ENCODE measurements around the gene AKIRIN1.
"Not testable (repeated sequence)": the region's sequence is repeated elsewhere in the genome, so short reads cannot be mapped to it uniquely, and the experiment has no call there.

AKIRIN1 gene

GRCh38 chr1:39016604-39017171 lies 25.6 kb downstream of the AKIRIN1 start:
- H3K4me3 ChIP-seq (replicated peaks in 1 of 2; ENCODE audit: low read depth in 2 of 2, low read length in 2 of 2): no peak overlapping the region
- DNase-seq (ENCODE audit: low read depth in 2 of 2): no peak
- TF ChIP-seq, protein P1, sequence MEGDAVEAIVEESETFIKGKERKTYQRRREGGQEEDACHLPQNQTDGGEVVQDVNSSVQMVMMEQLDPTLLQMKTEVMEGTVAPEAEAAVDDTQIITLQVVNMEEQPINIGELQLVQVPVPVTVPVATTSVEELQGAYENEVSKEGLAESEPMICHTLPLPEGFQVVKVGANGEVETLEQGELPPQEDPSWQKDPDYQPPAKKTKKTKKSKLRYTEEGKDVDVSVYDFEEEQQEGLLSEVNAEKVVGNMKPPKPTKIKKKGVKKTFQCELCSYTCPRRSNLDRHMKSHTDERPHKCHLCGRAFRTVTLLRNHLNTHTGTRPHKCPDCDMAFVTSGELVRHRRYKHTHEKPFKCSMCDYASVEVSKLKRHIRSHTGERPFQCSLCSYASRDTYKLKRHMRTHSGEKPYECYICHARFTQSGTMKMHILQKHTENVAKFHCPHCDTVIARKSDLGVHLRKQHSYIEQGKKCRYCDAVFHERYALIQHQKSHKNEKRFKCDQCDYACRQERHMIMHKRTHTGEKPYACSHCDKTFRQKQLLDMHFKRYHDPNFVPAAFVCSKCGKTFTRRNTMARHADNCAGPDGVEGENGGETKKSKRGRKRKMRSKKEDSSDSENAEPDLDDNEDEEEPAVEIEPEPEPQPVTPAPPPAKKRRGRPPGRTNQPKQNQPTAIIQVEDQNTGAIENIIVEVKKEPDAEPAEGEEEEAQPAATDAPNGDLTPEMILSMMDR (IDR thresholded peaks at IDR 0.05; ENCODE audit: low read depth, low read length): no peak

DNA sequence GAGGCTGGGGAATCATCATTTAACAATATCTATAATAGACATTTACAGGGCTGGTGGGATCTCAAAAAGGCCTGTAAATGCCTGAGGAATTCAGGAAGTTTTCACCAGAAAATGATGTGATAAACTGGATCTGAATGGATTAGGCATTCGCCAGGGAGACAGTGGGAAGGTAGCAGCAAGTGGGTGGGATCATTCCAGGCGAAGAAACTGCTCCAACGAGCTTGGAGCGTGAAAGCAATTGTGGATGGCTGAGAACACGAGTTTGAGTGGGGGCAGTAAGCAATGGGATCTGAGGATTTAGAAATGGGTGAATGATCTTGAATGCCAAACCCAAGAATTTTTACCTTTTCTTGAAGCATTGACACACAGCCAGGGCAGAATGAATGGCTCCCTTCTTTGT lies 26.2 kb downstream of the AKIRIN1 start:
- TF ChIP-seq, protein P1 (IDR thresholded peaks at IDR 0.05; ENCODE audit: low read depth, low read length): no peak
- no peak overlapping the region for H3K4me3 ChIP-seq (replicated peaks in 1 of 2; ENCODE audit: low read depth in 2 of 2, low read length in 2 of 2)
- no peak for DNase-seq (ENCODE audit: low read depth in 2 of 2)

GRCh38 chr1:39020494-39020893 lies 29.4 kb downstream of the AKIRIN1 start:
- DNase-seq (ENCODE audit: low read depth in 2 of 2); H3K4me3 ChIP-seq (replicated peaks in 1 of 2; ENCODE audit: low read depth in 2 of 2, low read length in 2 of 2): not testable (repeated sequence)

DNA sequence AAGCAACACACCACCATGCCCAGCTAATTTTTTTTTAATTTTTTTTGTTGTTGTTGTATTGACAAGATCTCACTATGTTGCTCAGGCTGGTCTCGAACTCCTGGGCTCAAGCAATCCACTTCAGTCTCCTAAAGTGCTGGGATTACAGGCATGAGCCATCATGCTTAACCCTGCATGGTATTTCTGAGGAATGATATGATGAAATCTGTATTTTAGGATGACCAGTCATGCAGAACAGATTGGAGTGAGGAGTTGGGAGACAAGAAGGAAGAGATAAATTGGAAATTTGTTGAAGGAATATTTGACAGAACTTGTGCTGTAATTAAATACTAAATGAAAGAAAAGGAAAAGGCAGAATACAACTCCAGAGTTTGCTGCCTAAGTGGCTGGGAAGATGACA lies 30.4 kb downstream of the AKIRIN1 start:
- no peak for DNase-seq (ENCODE audit: low read depth in 2 of 2)
- TF ChIP-seq, protein P1 (IDR thresholded peaks at IDR 0.05; ENCODE audit: low read depth, low read length): no peak
- H3K4me3 ChIP-seq (replicated peaks in 1 of 2; ENCODE audit: low read depth in 2 of 2, low read length in 2 of 2): no peak overlapping the region

GRCh38 chr1:39023140-39023539 lies 32.1 kb downstream of the AKIRIN1 start:
- TF ChIP-seq, protein P1 (IDR thresholded peaks at IDR 0.05; ENCODE audit: low read depth, low read length): no peak
- no peak overlapping the region for H3K4me3 ChIP-seq (replicated peaks in 1 of 2; ENCODE audit: low read depth in 2 of 2, low read length in 2 of 2)
- DNase-seq (ENCODE audit: low read depth in 2 of 2): no peak

GRCh38 chr1:39026051-39026865 lies 35.2 kb downstream of the AKIRIN1 start, which contains the start of gene NDUFS5:
TSS of gene NDUFS5 (plus strand) at chr1:39026350. CDS start at chr1:39028725, 2,375 bp downstream.
- TF ChIP-seq, protein P1 (IDR thresholded peaks at IDR 0.05; ENCODE audit: low read depth, low read length): no peak
- peak; percentile 95 for DNase-seq (ENCODE audit: low read depth in 2 of 2)
- peak within 1 kb of the TSS; percentile 82 to 94 for H3K4me3 ChIP-seq (replicated peaks in 1 of 2; ENCODE audit: low read depth in 2 of 2, low read length in 2 of 2)

DNA sequence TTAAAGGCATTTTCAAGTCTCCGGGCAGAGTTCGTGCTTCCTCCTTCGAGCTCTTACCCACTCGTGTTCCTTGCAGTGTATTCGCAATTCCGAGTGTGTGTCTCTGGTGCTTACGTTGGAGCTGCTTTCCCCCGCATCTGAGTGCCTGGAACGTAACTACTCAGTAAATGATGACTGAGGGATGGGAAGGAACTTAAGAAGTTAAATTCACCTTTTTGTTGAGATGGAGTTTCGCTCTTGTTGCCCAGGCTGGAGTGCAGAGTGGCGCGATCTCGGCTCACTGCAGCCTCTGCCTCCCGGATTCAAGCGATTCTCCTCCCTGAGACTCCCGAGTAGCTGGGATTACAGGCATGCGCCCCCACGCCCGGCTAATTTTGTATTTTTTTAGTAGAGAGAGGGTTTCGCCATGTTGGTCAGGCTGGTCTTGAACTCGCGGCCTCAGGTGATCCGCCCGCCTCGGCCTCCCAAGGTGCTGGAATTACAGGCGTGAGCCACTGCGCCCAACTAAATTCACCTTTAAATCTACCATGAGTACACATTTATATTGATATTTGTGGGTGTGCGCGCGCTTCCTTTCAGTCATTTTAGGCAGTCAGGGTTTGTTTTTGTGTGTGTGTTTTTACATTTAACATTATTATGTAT lies 35.9 kb downstream of the AKIRIN1 start:
- DNase-seq (ENCODE audit: low read depth in 2 of 2): no peak
- H3K4me3 ChIP-seq (replicated peaks in 1 of 2; ENCODE audit: low read depth in 2 of 2, low read length in 2 of 2): peak overlapping the region; percentile 82 to 94
- TF ChIP-seq, protein P1 (IDR thresholded peaks at IDR 0.05; ENCODE audit: low read depth, low read length): no peak
